ENCODE data around the gene USP20.
"Not testable (repeated sequence)": the region's sequence is repeated elsewhere in the genome, so short reads cannot be mapped to it uniquely, and the experiment has no call there.

Gene USP20

GRCh38 chr9:129876815-129877214, 41.6 kb downstream of the USP20 start:
- no peak for DNase-seq

GRCh38 chr9:129878291-129878690, 43.0 kb downstream of the USP20 start:
- no peak for DNase-seq

DNA sequence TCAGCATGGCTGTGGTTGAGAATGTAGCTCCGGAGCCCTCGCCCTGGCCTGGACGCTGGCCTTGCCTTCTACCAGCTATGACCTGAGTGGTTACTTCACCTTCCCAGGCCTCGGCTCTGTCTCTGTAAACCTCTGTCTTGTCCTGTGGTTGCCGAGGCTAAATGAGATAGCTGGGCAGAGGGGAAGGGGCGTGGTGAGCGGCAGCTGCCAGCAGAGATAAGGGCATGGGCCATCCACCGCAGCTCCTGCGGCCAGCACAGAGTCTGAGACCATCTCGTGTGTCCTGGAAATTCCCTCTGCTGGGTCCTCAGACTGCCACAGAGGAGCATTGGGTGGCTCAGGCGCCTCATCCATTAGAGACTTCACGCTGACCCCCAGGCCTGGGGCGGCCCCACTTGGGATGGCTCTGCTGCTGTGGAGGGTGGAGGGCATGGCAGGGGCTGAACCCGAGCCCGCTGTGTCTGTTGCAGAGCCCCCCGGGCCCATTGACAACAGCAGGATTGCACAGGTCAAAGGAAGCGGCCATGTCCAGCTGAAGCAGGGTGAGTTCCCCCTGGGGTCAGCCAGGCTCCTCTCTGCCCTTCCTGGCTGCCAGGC, 43.9 kb downstream of the USP20 start:
- DNase-seq, result no peak

DNA sequence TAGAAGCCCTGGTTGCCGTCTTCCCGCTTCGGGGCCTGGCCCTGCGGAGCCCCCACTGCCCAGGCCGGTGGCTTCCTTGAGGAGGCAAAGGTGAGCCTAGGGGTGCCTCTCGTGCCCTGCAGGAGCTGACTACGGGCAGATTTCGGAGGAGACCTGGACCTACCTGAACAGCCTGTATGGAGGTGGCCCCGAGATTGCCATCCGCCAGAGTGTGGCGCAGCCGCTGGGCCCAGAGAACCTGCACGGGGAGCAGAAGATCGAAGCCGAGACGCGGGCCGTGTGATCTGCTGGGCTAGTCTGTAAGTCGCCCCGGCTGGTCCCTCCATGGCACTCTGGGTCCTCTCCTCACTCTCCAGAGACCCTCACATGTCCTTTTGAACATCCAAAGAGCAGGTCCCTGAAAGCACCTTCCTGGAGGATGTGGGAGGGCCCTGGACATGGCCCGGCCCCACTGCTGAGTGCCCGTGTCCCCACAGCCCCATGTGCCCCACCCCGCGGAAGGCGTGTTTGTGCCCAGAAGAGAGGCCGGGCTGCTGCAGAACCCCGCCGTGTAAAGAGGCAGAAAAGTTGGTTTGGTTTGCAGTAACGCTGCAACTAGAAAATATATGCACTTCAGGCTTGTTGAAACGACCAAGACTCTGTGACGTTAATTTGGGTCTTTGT, 44.9 kb downstream of the USP20 start:
- no peak for DNase-seq

- DNase-seq, result no peak
Observed at GRCh38 chr9:129880654-129881546, 45.6 kb downstream of the USP20 start.

DNA sequence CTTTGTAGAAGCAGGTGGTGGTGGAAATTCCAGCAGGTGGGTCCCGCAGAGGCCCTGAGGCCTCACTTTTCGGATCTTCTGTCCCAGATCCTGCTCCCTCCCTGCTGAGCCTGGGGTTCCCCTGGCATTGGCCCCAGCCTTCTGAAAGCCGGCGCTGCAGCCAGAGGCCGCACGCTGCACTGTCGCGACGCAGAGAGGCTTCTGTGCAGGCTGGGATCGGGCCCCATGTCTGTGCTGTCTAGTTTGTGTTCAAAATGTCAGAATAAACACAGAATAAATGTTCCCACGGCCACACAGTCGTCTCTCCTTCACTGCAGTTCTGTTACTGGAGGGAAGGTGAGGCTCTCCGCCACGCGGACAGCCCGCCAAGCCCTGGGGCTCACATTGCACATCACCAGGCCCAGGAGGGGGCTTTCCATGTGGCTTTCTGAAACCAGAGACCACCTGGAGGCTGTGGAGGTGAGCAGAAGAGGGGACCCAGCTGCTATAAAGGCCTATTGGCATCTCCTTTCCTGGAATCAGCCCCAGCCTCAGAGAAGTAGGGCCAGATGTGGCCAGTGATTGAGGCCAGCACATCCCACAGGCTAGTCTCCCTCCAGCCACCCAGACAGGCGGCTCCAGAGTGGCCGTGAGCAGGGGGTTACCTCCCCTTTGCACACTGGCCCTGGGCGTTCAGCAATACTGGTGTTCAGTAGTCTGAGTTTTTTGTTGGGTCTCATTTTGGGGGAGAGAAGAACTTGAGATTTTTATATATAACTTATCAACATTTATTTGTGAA, 46.5 kb downstream of the USP20 start:
- no peak for DNase-seq

- peak; percentile 88 for DNase-seq
Observed at GRCh38 chr9:129884220-129885017, 49.2 kb downstream of the USP20 start.

GRCh38 chr9:129885018-129885669, 49.9 kb downstream of the USP20 start:
- DNase-seq, result peak; percentile 62

DNA sequence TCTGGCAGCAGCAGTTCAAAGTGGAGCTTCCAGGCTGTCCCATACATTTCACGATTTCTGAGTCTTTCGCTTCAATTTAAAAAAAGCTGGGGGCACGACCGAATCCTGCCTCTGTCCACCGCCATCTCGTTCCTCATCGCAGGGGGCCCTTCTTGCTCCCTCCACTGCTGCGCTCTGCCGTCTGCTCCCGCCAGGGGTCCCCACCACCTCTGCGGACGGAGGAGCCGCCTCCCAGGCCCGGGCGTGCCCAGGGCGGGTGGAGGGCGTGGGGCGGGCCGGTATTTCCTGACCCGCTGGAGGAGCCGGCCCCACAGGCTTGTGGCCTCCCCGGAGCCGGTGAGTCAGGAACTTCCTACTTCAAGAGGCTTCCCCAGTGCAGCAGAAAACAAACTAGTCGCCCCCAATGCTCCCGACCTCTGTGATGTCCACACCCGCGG, 50.4 kb downstream of the USP20 start:
- peak; percentile 89 for DNase-seq

GRCh38 chr9:129886226-129887174, 51.2 kb downstream of the USP20 start:
- no peak for DNase-seq

DNA sequence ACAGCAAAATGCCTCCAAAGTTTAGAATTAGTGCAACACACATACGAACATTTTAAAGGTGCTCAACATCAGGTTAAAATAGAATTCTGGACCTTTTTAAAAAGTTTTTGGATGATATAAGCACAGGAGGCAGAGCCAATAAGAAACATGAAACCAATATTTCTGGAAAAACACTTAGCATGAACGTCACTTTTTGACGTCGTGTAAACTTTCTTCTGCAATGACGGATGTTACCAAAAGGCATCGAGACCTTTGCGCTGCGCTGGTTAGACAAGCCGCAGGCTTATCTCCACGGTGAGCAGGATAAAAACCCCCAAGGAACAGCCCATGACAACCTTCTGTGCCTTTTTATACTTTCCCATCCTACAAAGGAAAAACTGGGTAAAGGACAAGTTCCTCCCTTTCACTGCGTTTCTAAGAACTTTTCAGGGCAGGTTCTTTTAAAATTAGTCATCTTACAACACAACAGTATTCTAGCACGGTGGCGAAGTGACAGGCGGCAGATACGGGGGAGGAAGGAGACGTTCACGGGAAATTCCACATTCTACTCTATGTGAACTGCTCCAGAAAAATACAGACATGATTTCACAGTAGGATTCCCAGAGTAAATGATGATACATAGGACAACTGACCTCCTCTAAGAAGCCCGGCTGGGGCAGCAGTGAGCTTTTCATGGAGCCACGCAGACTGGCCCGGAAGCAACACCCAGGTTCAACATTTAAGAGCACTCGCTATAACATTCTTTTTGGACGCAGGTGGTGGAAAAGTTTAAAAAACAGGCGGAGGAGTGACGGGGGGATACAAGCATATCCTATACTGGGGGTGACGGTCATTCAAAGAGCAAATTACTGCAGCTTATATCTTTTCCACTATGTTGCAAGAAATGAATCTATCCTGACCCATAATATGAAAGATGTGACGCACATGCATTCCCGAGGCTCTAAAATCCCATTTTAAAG, 52.4 kb downstream of the USP20 start:
- DNase-seq, result no peak

DNA sequence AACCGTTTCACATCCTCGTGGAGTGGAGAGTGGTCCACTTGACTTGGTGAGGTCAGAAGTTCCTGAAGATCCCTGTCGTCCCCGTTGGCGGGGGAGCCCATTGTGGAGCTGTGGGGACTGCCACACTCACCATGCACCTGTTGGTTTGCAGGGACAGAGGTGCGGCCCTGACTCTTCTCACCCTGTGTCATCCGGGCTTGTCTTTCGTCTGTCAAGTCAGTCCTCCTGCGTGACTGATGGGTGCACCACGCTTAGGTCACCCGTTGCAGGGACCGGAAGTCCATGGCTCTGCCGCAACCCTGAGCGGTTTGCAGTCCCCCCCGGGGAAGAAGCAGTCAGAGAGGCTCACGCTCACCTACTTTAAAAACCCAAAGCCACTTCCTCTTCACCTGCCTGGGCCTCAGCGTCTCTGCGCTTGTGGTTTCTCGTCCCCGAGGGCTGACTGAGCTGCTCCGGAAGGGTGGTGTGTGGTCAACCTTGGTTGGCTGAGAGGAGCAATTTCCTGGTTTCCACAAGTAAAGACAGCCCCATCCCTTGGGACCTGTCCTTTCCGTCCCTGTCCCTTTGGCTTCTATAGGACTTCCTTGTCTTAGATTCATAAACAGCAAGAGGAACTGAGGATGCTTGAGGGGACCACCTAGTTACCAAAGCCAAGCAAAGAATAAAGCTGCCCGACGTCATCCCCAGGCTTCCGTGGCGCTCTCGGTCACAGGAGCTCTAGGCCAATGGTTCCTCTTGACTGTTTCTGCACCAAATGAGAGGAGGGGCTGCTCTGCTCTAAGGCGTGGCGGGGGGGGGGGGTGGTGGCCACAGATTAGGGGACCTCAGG, 53.2 kb downstream of the USP20 start:
- DNase-seq, result no peak

- DNase-seq, result no peak
Observed at GRCh38 chr9:129889122-129889940, 54.1 kb downstream of the USP20 start.

- DNase-seq, result no peak
Observed at GRCh38 chr9:129889941-129890717, 54.9 kb downstream of the USP20 start.

GRCh38 chr9:129890718-129891299, 55.6 kb downstream of the USP20 start:
- not testable (repeated sequence) for DNase-seq

GRCh38 chr9:129891569-129891968, 56.3 kb downstream of the USP20 start:
- DNase-seq, result no peak
